ENCODE data around the gene FYB1.

Gene FYB1

GRCh38 chr5:39266442-39266841, 47.1 kb upstream of the FYB1 start (continued):
- no peak for TF ChIP-seq TSHZ2 (CRISPR knock-in tag; IDR thresholded peaks at IDR 0.05)
- no peak for TF ChIP-seq BACH2 (CRISPR knock-in tag; IDR thresholded peaks at IDR 0.05; ENCODE audit: borderline replicate concordance)

GRCh38 chr5:39264528-39264927, 45.2 kb upstream of the FYB1 start:
- no peak for ATAC-seq
- TF ChIP-seq SNAI2 (CRISPR knock-in tag; IDR thresholded peaks at IDR 0.05): no peak
- TF ChIP-seq PATZ1 (CRISPR knock-in tag; IDR thresholded peaks at IDR 0.05; ENCODE audit: borderline replicate concordance): no peak
- TF ChIP-seq OSR1 (CRISPR knock-in tag; IDR thresholded peaks at IDR 0.05): no peak
- no peak for TF ChIP-seq TSHZ2 (CRISPR knock-in tag; IDR thresholded peaks at IDR 0.05)
- no peak for TF ChIP-seq BACH2 (CRISPR knock-in tag; IDR thresholded peaks at IDR 0.05; ENCODE audit: borderline replicate concordance)
- no peak for TF ChIP-seq ZNF565 (CRISPR knock-in tag; conservative IDR thresholded peaks at IDR 0.05; ENCODE audit: low read depth)

GRCh38 chr5:39262981-39263380, 43.6 kb upstream of the FYB1 start:
- no peak for ATAC-seq
- TF ChIP-seq TOX (CRISPR knock-in tag; IDR thresholded peaks at IDR 0.05; ENCODE audit: borderline replicate concordance) (no peak), ZNF565 (CRISPR knock-in tag; conservative IDR thresholded peaks at IDR 0.05; ENCODE audit: low read depth) (no peak), CSDC2 (CRISPR knock-in tag; IDR thresholded peaks at IDR 0.05) (no peak), GLIS3 (CRISPR knock-in tag; IDR thresholded peaks at IDR 0.05) (no peak), ESRRG (CRISPR knock-in tag; IDR thresholded peaks at IDR 0.05) (no peak), ZFP3 (CRISPR knock-in tag; IDR thresholded peaks at IDR 0.05) (no peak), PPARA (CRISPR knock-in tag; IDR thresholded peaks at IDR 0.05; ENCODE audit: borderline replicate concordance) (no peak), TCF4 (CRISPR knock-in tag; IDR thresholded peaks at IDR 0.05; ENCODE audit: borderline replicate concordance) (no peak), OSR1 (CRISPR knock-in tag; IDR thresholded peaks at IDR 0.05) (no peak), PATZ1 (CRISPR knock-in tag; IDR thresholded peaks at IDR 0.05; ENCODE audit: borderline replicate concordance) (no peak)

GRCh38 chr5:39260095-39260494, 40.7 kb upstream of the FYB1 start:
- ATAC-seq: no peak
- TF ChIP-seq CSDC2 (CRISPR knock-in tag; IDR thresholded peaks at IDR 0.05): no peak
- TF ChIP-seq TOX (CRISPR knock-in tag; IDR thresholded peaks at IDR 0.05; ENCODE audit: borderline replicate concordance): no peak
- TF ChIP-seq POU6F1 (CRISPR knock-in tag; IDR thresholded peaks at IDR 0.05; ENCODE audit: borderline replicate concordance, low read depth): no peak
- no peak for TF ChIP-seq SNAI2 (CRISPR knock-in tag; IDR thresholded peaks at IDR 0.05)
- TF ChIP-seq ZNF70 (CRISPR knock-in tag; IDR thresholded peaks at IDR 0.05): no peak
- no peak for TF ChIP-seq ZFP30 (CRISPR knock-in tag; IDR thresholded peaks at IDR 0.05)
- no peak for TF ChIP-seq PPARA (CRISPR knock-in tag; IDR thresholded peaks at IDR 0.05; ENCODE audit: borderline replicate concordance)
- no peak for TF ChIP-seq OSR1 (CRISPR knock-in tag; IDR thresholded peaks at IDR 0.05)
- no peak for TF ChIP-seq CSRNP3 (CRISPR knock-in tag; IDR thresholded peaks at IDR 0.05)
- no peak for TF ChIP-seq TCF4 (CRISPR knock-in tag; IDR thresholded peaks at IDR 0.05; ENCODE audit: borderline replicate concordance)
- no peak for TF ChIP-seq GLIS3 (CRISPR knock-in tag; IDR thresholded peaks at IDR 0.05)
- TF ChIP-seq ZNF8 (CRISPR knock-in tag; IDR thresholded peaks at IDR 0.05): no peak
- TF ChIP-seq ZFP3 (CRISPR knock-in tag; IDR thresholded peaks at IDR 0.05): no peak
- no peak for TF ChIP-seq RARB (CRISPR knock-in tag; IDR thresholded peaks at IDR 0.05)
- TF ChIP-seq PATZ1 (CRISPR knock-in tag; IDR thresholded peaks at IDR 0.05; ENCODE audit: borderline replicate concordance): no peak
- TF ChIP-seq ZNF565 (CRISPR knock-in tag; conservative IDR thresholded peaks at IDR 0.05; ENCODE audit: low read depth): no peak
